ENCODE measurements around the gene NEURL3.

NEURL3 gene

GRCh38 chr2:96527286-96528005 lies 22.3 kb upstream of the NEURL3 start:
- peak; percentile 60 for DNase-seq

- DNase-seq = no peak
Observed at GRCh38 chr2:96526615-96527285, 21.6 kb upstream of the NEURL3 start.

GRCh38 chr2:96526101-96526591 lies 21.0 kb upstream of the NEURL3 start:
- DNase-seq = no peak

- DNase-seq = no peak
Observed at GRCh38 chr2:96525211-96525507, 20.0 kb upstream of the NEURL3 start.

GRCh38 chr2:96524482-96525210 lies 19.5 kb upstream of the NEURL3 start:
- no peak for DNase-seq

- DNase-seq = no peak
Observed at GRCh38 chr2:96523659-96524481, 18.7 kb upstream of the NEURL3 start.

GRCh38 chr2:96522304-96523203 lies 17.4 kb upstream of the NEURL3 start:
- DNase-seq = no peak

GRCh38 chr2:96521219-96521618 lies 16.1 kb upstream of the NEURL3 start:
- no peak for DNase-seq

- no peak for DNase-seq
Observed at GRCh38 chr2:96520697-96521096, 15.5 kb upstream of the NEURL3 start.

- no peak for DNase-seq
Observed at GRCh38 chr2:96520231-96520630, 15.1 kb upstream of the NEURL3 start.

- no peak for DNase-seq
Observed at GRCh38 chr2:96517079-96517478, 11.9 kb upstream of the NEURL3 start.

GRCh38 chr2:96514521-96514920 lies 9.4 kb upstream of the NEURL3 start:
- DNase-seq = no peak

GRCh38 chr2:96512341-96512740 lies 7.2 kb upstream of the NEURL3 start:
- DNase-seq = no peak

GRCh38 chr2:96511851-96512250 lies 6.7 kb upstream of the NEURL3 start:
- no peak for DNase-seq

- DNase-seq = no peak
Observed at GRCh38 chr2:96510931-96511595, 5.9 kb upstream of the NEURL3 start.

GRCh38 chr2:96509847-96510230 lies 4.7 kb upstream of the NEURL3 start:
- no peak for DNase-seq

- peak; percentile 62 for DNase-seq
Observed at GRCh38 chr2:96509114-96509846, 4.1 kb upstream of the NEURL3 start.

GRCh38 chr2:96508521-96509113 lies 3.5 kb upstream of the NEURL3 start:
- DNase-seq = no peak

GRCh38 chr2:96507957-96508520 lies 2.9 kb upstream of the NEURL3 start:
- peak; percentile 88 for DNase-seq

GRCh38 chr2:96506907-96507240 lies 1.7 kb upstream of the NEURL3 start:
- no peak for DNase-seq
